Amniotic stem cell (primary cell): ENCODE measurements around the gene CD274.
"Not testable (repeated sequence)": the region's sequence is repeated elsewhere in the genome, so short reads cannot be mapped to it uniquely, and the experiment has no call there.

Experiments
- DNase-seq: peaks from one replicate; lab custom pipeline; 2025; lab: John Stamatoyannopoulos, UW

Gene CD274

GRCh38 chr9:5450359-5451091, at the start of gene CD274:
CD274 (plus strand) TSS chr9:5450542; CDS start chr9:5456114, 5,572 bp downstream.
- DNase-seq: peak; percentile 76

GRCh38 chr9:5402217-5402616, 48.1 kb upstream of the CD274 start:
- DNase-seq: no peak

- DNase-seq: no peak
Observed at GRCh38 chr9:5408596-5408995, 41.7 kb upstream of the CD274 start.

GRCh38 chr9:5416953-5417352, 33.4 kb upstream of the CD274 start:
- DNase-seq: no peak

GRCh38 chr9:5418481-5418880, 31.9 kb upstream of the CD274 start:
- no peak for DNase-seq

- DNase-seq: no peak
Observed at GRCh38 chr9:5419987-5420386, 30.4 kb upstream of the CD274 start.

GRCh38 chr9:5421163-5421562, 29.2 kb upstream of the CD274 start:
- no peak for DNase-seq

- no peak for DNase-seq
Observed at GRCh38 chr9:5422276-5422675, 28.1 kb upstream of the CD274 start.

- DNase-seq: no peak
Observed at GRCh38 chr9:5425006-5425628, 25.2 kb upstream of the CD274 start.

GRCh38 chr9:5427005-5427404, 23.3 kb upstream of the CD274 start:
- no peak for DNase-seq

GRCh38 chr9:5428172-5428571, 22.2 kb upstream of the CD274 start:
- DNase-seq: no peak

- no peak for DNase-seq
Observed at GRCh38 chr9:5428794-5429528, 21.4 kb upstream of the CD274 start.

- DNase-seq: no peak
Observed at GRCh38 chr9:5429873-5430564, 20.3 kb upstream of the CD274 start.

GRCh38 chr9:5430912-5431311, 19.4 kb upstream of the CD274 start:
- DNase-seq: no peak

GRCh38 chr9:5432890-5433289, 17.5 kb upstream of the CD274 start:
- DNase-seq: not testable (repeated sequence)

- DNase-seq: not testable (repeated sequence)
Observed at GRCh38 chr9:5433328-5433727, 17.0 kb upstream of the CD274 start.

- DNase-seq: not testable (repeated sequence)
Observed at GRCh38 chr9:5433841-5434810, 16.2 kb upstream of the CD274 start.

- no peak for DNase-seq
Observed at GRCh38 chr9:5435912-5436311, 14.4 kb upstream of the CD274 start.

GRCh38 chr9:5436441-5436840, 13.9 kb upstream of the CD274 start:
- no peak for DNase-seq

GRCh38 chr9:5437254-5438216, 12.8 kb upstream of the CD274 start, which contains the start of gene PLGRKT:
PLGRKT (minus strand) TSS chr9:5437925; CDS start chr9:5431977, 5,948 bp downstream.
- peak; percentile 83 for DNase-seq
